Fibroblast of lung (primary cell): ENCODE measurements around the gene AICDA. TPM values are rescaled to one million over a fixed set of nuclear protein-coding genes. Genes with fewer than 3 reads are reported as not detected.
A peak's percentile ranks its signal among the peaks of the same experiment; 100 is the strongest.
"Not testable (repeated sequence)": the region's sequence is repeated elsewhere in the genome, so short reads cannot be mapped to it uniquely, and the experiment has no call there.

Experiments
- DNase-seq, 2 donors: peaks; one replicate each; pipeline versions ENCODE4 v3.0.0 to v3.0.0-alpha.2; 2010; ENCODE audit warnings: low read depth in 2 of 2
- H2AFZ ChIP-seq: 2 replicates; pipeline ENCODE4 v1.5.1; 2012; ENCODE audit warnings: low read length, control low read depth, inconsistent platforms
- H3K27ac ChIP-seq: 2 replicates; pipeline ENCODE4 v1.5.1; 2011; ENCODE audit warnings: low read length, control low read depth; ENCODE audit not compliant: insufficient read depth
- H3K27me3 ChIP-seq: 2 replicates; pipeline ENCODE4 v1.5.1; 2011; ENCODE audit warnings: mild to moderate bottlenecking, low read length; ENCODE audit not compliant: control insufficient read depth, insufficient read depth
- H3K36me3 ChIP-seq: 2 replicates; pipeline ENCODE4 v1.5.1; 2011; ENCODE audit warnings: low read length; ENCODE audit not compliant: control insufficient read depth, insufficient read depth
- H3K4me1 ChIP-seq: 2 replicates; pipeline ENCODE4 v1.5.1; 2011; ENCODE audit warnings: low read length; ENCODE audit not compliant: control insufficient read depth, insufficient read depth; ENCODE audit errors: extremely low read depth
- H3K4me2 ChIP-seq: 2 replicates; pipeline ENCODE4 v1.5.1; 2011; ENCODE audit warnings: low read length, control low read depth; ENCODE audit not compliant: insufficient read depth; ENCODE audit errors: extremely low read depth
- H3K4me3 ChIP-seq, 4 experiments: fragments of 200-600 bp in 1 of 4; sonication (generic) in 1 of 4; replicated peaks in 1 of 4; 2 replicates each; pipeline ENCODE4 v1.5.1; 2011 to 2016; ENCODE audit warnings: low read length in 4 of 4, low read depth in 3 of 4, mild to moderate bottlenecking in 3 of 4, control low read depth in 2 of 4, inconsistent platforms in 1 of 4, mixed read lengths in 1 of 4; ENCODE audit not compliant: insufficient read depth in 1 of 4; ENCODE audit errors: control extremely low read depth in 1 of 4
- H3K79me2 ChIP-seq: 2 replicates; pipeline ENCODE4 v1.5.1; 2012; ENCODE audit warnings: mild to moderate bottlenecking, low read length, inconsistent platforms; ENCODE audit not compliant: control insufficient read depth, insufficient read depth
- H3K9ac ChIP-seq: 2 replicates; pipeline ENCODE4 v1.5.1; 2011; ENCODE audit warnings: mild to moderate bottlenecking, low read length, control low read depth; ENCODE audit not compliant: insufficient read depth
- H3K9me3 ChIP-seq: 2 replicates; pipeline ENCODE4 v1.5.1; 2012; ENCODE audit warnings: low read depth, low read length; ENCODE audit not compliant: control insufficient read depth, insufficient read depth
- H4K20me1 ChIP-seq: 2 replicates; pipeline ENCODE4 v1.5.1; 2011; ENCODE audit warnings: low read length; ENCODE audit not compliant: control insufficient read depth, insufficient read depth; ENCODE audit errors: extremely low read depth
- EZH2 ChIP-seq: IDR thresholded peaks from 2 replicates; pipeline ENCODE4 v1.5.1; 2012; ENCODE audit warnings: low read length, control low read depth, mild to moderate bottlenecking; ENCODE audit errors: missing control alignments
- polyA plus RNA-seq, 2 donors: library from polyadenylated mRNA; depleted of rRNA in 1 of 2; stranded (reverse) in 1 of 2; unstranded in 1 of 2; fragments of >200 nt; gene quantifications; 2 replicates each; pipeline ENCODE4 v1.2.1, GENCODE V29; 2011 to 2012; ENCODE audit warnings: missing spikeins in 1 of 2
- total RNA-seq: library from RNA; depleted of rRNA; stranded (reverse); fragments of >200 nt; gene quantifications from 2 replicates; pipeline ENCODE4 v1.2.1, GENCODE V29; 2014
- TF ChIP-seq, protein P1 (sequence below), 2 donors: IDR thresholded peaks in 1 of 2; conservative IDR thresholded peaks in 1 of 2; 1 replicate in 1 of 2; 2 replicates in 1 of 2; pipeline ENCODE4 v1.5.1; 2011 to 2012; ENCODE audit warnings: low read length in 2 of 2, control low read depth in 1 of 2, inconsistent platforms in 1 of 2, low read depth in 1 of 2, mild to moderate bottlenecking in 1 of 2

AICDA gene
- total and polyA plus RNA-seq, 2 donors (not counting 1 experiment from before 2014, with no cell fraction given), result not detected

DNA sequence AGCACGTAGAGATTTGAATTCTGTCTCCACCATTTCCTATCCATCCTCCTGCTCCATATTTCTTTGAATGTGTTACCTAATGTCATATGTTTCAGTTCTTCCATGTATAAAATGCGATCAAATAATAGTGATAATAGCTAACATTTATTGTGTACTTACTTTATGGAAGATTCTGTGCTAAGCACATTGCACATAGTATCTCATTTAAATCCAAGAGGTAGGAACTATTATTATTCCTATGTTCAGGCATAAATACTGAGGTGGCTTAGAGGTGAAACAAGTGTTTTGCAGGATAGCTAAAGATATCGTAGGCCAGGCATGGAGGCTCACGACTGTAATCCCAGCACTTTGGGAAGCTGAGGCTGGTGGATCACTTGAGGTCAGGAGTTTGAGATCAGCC, 17.5 kb upstream of the AICDA start:
- Histone ChIP-seq H3K4me3 (no peak overlapping the region), H3K4me1 (no peaks in the 10 kb centered on the region), H3K79me2 (no peaks in the 10 kb centered on the region), H3K36me3 (no peaks in the 10 kb centered on the region), H4K20me1 (no peaks in the 10 kb centered on the region), H3K27me3 (no peaks in the 10 kb centered on the region), H3K9ac (no peak overlapping the region), H3K9me3 (no peaks in the 10 kb centered on the region), H2AFZ (no peak overlapping the region), H3K27ac (no peak overlapping the region), H3K4me2 (no peak overlapping the region)
- no peak for TF ChIP-seq EZH2
- TF ChIP-seq, protein P1, sequence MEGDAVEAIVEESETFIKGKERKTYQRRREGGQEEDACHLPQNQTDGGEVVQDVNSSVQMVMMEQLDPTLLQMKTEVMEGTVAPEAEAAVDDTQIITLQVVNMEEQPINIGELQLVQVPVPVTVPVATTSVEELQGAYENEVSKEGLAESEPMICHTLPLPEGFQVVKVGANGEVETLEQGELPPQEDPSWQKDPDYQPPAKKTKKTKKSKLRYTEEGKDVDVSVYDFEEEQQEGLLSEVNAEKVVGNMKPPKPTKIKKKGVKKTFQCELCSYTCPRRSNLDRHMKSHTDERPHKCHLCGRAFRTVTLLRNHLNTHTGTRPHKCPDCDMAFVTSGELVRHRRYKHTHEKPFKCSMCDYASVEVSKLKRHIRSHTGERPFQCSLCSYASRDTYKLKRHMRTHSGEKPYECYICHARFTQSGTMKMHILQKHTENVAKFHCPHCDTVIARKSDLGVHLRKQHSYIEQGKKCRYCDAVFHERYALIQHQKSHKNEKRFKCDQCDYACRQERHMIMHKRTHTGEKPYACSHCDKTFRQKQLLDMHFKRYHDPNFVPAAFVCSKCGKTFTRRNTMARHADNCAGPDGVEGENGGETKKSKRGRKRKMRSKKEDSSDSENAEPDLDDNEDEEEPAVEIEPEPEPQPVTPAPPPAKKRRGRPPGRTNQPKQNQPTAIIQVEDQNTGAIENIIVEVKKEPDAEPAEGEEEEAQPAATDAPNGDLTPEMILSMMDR (conservative IDR thresholded peaks at IDR 0.05 in 1 of 2, IDR thresholded peaks at IDR 0.05 in 1 of 2; ENCODE audit: low read depth in 1 of 2, low read length in 2 of 2), result no peak
- no peak for DNase-seq

DNA sequence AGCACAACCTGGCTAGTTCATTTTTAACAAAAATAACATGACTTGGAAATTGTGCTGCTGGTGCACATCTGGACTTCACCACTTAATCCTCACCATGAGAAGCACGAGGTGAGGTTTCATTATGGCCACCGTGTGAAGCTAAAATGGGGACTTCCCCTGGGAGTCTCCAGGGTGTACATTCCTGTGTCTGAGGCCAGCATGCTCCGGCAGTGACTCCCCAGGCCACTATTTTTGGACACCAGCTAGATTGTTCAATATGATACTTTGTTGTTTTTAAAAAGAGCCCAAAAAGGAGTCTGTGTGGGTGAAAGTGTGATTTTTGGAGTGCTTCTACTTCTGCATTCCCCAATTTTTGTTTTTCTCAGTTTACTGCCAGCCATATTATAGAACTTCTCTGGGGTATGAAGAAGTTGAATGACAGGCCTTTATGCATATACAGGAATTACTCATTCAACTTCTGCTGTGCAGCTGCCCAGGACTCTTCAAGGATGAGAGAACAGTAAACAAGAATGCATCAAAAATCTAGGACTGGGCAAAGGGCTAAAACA, 16.9 kb upstream of the AICDA start:
- Histone ChIP-seq H3K4me1 (no peaks in the 10 kb centered on the region), H3K9me3 (no peaks in the 10 kb centered on the region), H2AFZ (no peak overlapping the region), H3K27ac (no peak overlapping the region), H3K79me2 (no peaks in the 10 kb centered on the region), H3K27me3 (no peaks in the 10 kb centered on the region), H3K4me3 (no peak overlapping the region), H3K9ac (no peak overlapping the region), H4K20me1 (no peaks in the 10 kb centered on the region), H3K4me2 (no peak overlapping the region), H3K36me3 (no peaks in the 10 kb centered on the region)
- DNase-seq, result peak in 1 of 2 donors; percentile 76
- TF ChIP-seq, protein P1 (conservative IDR thresholded peaks at IDR 0.05 in 1 of 2, IDR thresholded peaks at IDR 0.05 in 1 of 2; ENCODE audit: low read depth in 1 of 2, low read length in 2 of 2), result no peak
- TF ChIP-seq EZH2, result no peak

DNA sequence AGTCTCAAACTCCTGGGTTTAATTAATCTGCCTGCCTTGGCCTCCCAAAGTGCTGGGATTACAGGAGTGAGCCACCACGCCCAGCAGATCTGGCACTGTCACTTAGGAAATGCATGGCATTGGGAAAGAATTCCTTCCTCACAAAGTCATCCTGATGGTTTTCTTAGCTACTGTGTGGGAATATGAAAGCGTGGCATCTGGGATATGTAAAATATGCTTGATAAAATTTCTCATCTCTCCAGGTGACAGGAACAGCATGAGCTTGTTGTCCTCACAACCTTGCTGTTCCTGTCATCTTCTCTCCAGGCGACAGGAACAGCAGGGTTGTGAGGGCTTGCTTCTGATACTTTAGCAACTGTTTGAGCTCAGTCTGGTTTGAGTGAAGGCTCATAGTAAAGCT, 16.1 kb upstream of the AICDA start:
- H4K20me1 ChIP-seq, result no peaks in the 10 kb centered on the region
- H3K79me2 ChIP-seq, result no peaks in the 10 kb centered on the region
- no peak for TF ChIP-seq EZH2
- TF ChIP-seq, protein P1 (conservative IDR thresholded peaks at IDR 0.05 in 1 of 2, IDR thresholded peaks at IDR 0.05 in 1 of 2; ENCODE audit: low read depth in 1 of 2, low read length in 2 of 2), result no peak
- H3K36me3 ChIP-seq, result no peaks in the 10 kb centered on the region
- no peak overlapping the region for H3K4me3 ChIP-seq
- DNase-seq, result peak in 1 of 2 donors; percentile 59
- no peak overlapping the region for H3K4me2 ChIP-seq
- no peak overlapping the region for H2AFZ ChIP-seq
- H3K9me3 ChIP-seq, result no peaks in the 10 kb centered on the region
- no peak overlapping the region for H3K9ac ChIP-seq
- H3K27ac ChIP-seq, result no peak overlapping the region
- H3K27me3 ChIP-seq, result no peaks in the 10 kb centered on the region
- no peaks in the 10 kb centered on the region for H3K4me1 ChIP-seq

DNA sequence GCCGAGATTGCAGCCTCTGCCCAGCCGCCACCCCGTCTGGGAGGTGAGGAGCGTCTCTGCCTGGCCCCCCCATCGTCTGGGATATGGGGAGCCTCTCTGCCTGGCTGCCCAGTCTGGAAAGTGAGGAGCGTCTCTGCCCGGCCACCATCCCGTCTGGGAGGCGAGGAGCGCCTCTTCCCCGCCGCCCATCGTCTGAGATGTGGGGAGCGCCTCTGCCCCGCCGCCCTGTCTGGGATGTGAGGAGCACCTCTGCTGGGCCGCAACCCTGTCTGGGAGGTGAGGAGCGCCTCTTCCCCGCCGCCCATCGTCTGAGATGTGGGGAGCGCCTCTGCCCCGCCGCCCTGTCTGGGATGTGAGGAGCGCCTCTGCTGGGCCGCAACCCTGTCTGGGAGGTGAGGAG, 12.1 kb upstream of the AICDA start:
- not testable (repeated sequence) for H3K4me1 ChIP-seq, H3K4me2 ChIP-seq, H3K27me3 ChIP-seq, H4K20me1 ChIP-seq, H3K9ac ChIP-seq, H2AFZ ChIP-seq, DNase-seq, H3K79me2 ChIP-seq, H3K4me3 ChIP-seq, H3K9me3 ChIP-seq, H3K27ac ChIP-seq, H3K36me3 ChIP-seq
